WTC11 (cell line): ENCODE data around the gene THSD4. TPM values are rescaled to one million over a fixed set of nuclear protein-coding genes. Genes with fewer than 3 reads are reported as not detected.

Source experiments
- ATAC-seq: fragments of 200-7000 bp; cut with Tn5 transposase; 2 replicates; pipeline ENCODE4 v1.10.0; 2021; ENCODE audit warnings: mild to moderate bottlenecking, moderate library complexity
- CTCF ChIA-PET: fragments of 300-600 bp; sonication (Branson Sonifier 250); formaldehyde crosslinking; loops from one replicate; lab custom pipeline; 2021; ENCODE audit warnings: antibody characterized with exemption; lab: Charles Lee
- POLR2A ChIA-PET: fragments of 350-600 bp; sonication (Branson Sonifier 250); formaldehyde crosslinking; loops from one replicate; lab custom pipeline; 2021; ENCODE audit warnings: antibody characterized with exemption; lab: Charles Lee
- DNase-seq: peaks from one replicate; pipeline ENCODE4 v3.0.0; 2021; ENCODE audit warnings: low spot score
- H3K27ac Mint-ChIP-seq: 2 replicates; pipeline ENCODE4 v1.8.0; 2021; ENCODE audit warnings: mixed read lengths
- H3K27me3 Mint-ChIP-seq: 2 replicates; pipeline ENCODE4 v1.8.0; 2021; ENCODE audit warnings: low read depth, mild to moderate bottlenecking, moderate library complexity, mixed read lengths
- H3K36me3 Mint-ChIP-seq: 2 replicates; pipeline ENCODE4 v1.8.0; 2021; ENCODE audit warnings: mixed read lengths
- H3K4me1 Mint-ChIP-seq: 2 replicates; pipeline ENCODE4 v1.8.0; 2022; ENCODE audit warnings: mixed read lengths
- H3K4me3 Mint-ChIP-seq: 2 replicates; pipeline ENCODE4 v1.8.0; 2021; ENCODE audit warnings: mild to moderate bottlenecking, moderate library complexity, mixed read lengths
- H3K9me3 Mint-ChIP-seq: 2 replicates; pipeline ENCODE4 v1.8.0; 2021; ENCODE audit warnings: mixed read lengths
- AFF4 ChIP-seq: sonication (generic); formaldehyde crosslinking; IDR thresholded peaks from 2 replicates; pipeline ENCODE4 v1.8.1; 2023; ENCODE audit warnings: mild to moderate bottlenecking, missing genetic modification reagents, borderline replicate concordance
- ATF1 ChIP-seq: sonication (generic); formaldehyde crosslinking; IDR thresholded peaks from 2 replicates; pipeline ENCODE4 v1.8.1; 2023; ENCODE audit warnings: mild to moderate bottlenecking, moderate library complexity, missing genetic modification reagents
- CTCF ChIP-seq: fragments of 200-600 bp; IDR thresholded peaks from 2 replicates; pipeline ENCODE4 v1.8.0; 2022; ENCODE audit warnings: antibody characterized with exemption
- ELF4 ChIP-seq: sonication (generic); formaldehyde crosslinking; IDR thresholded peaks from 2 replicates; pipeline ENCODE4 v1.8.1; 2022; ENCODE audit warnings: low read depth, mild to moderate bottlenecking, moderate library complexity, missing genetic modification reagents
- GRHL2 ChIP-seq: fragments of 250-450 bp; sonication (Bioruptor Pico); IDR thresholded peaks from 2 replicates; pipeline ENCODE4 v1.8.0; 2022; ENCODE audit warnings: mild to moderate bottlenecking, moderate library complexity; ENCODE audit not compliant: insufficient replicate concordance, severe bottlenecking
- JAZF1 ChIP-seq: fragments of 250-450 bp; sonication (Bioruptor Pico); IDR thresholded peaks from 2 replicates; pipeline ENCODE4 v1.9.0; 2021; ENCODE audit warnings: moderate library complexity, mild to moderate bottlenecking, inconsistent platforms
- KAT7 ChIP-seq: sonication (generic); formaldehyde crosslinking; IDR thresholded peaks from 2 replicates; pipeline ENCODE4 v1.8.1; 2023; ENCODE audit warnings: missing genetic modification reagents, mild to moderate bottlenecking, borderline replicate concordance
- MYBL2 ChIP-seq: sonication (generic); formaldehyde crosslinking; IDR thresholded peaks from 2 replicates; pipeline ENCODE4 v1.8.1; 2023; ENCODE audit warnings: mild to moderate bottlenecking, moderate library complexity, missing genetic modification reagents
- NFE2L1 ChIP-seq: sonication (generic); formaldehyde crosslinking; IDR thresholded peaks from 2 replicates; pipeline ENCODE4 v1.8.1; 2023; ENCODE audit warnings: missing genetic modification reagents
- OVOL2 ChIP-seq: fragments of 250-450 bp; sonication (Bioruptor Pico); IDR thresholded peaks from 2 replicates; pipeline ENCODE4 v1.9.0; 2021; ENCODE audit warnings: mild to moderate bottlenecking, borderline replicate concordance
- TEAD1 ChIP-seq: sonication (generic); formaldehyde crosslinking; IDR thresholded peaks from 2 replicates; pipeline ENCODE4 v1.8.0; 2022; ENCODE audit warnings: mild to moderate bottlenecking, missing genetic modification reagents
- ZBTB21 ChIP-seq: sonication (generic); formaldehyde crosslinking; IDR thresholded peaks from 2 replicates; pipeline ENCODE4 v1.8.1; 2023; ENCODE audit warnings: mild to moderate bottlenecking, missing genetic modification reagents, borderline replicate concordance
- ZBTB43 ChIP-seq: sonication (generic); formaldehyde crosslinking; IDR thresholded peaks from 2 replicates; pipeline ENCODE4 v1.8.1; 2023; ENCODE audit warnings: mild to moderate bottlenecking, missing genetic modification reagents
- ZNF121 ChIP-seq: sonication (generic); formaldehyde crosslinking; IDR thresholded peaks from 2 replicates; pipeline ENCODE4 v1.8.0; 2023; ENCODE audit warnings: missing genetic modification reagents
- ZNF317 ChIP-seq: sonication (generic); formaldehyde crosslinking; IDR thresholded peaks from 2 replicates; pipeline ENCODE4 v1.8.1; 2023; ENCODE audit warnings: low read depth, mild to moderate bottlenecking, moderate library complexity, missing genetic modification reagents, borderline replicate concordance
- ZNF396 ChIP-seq: fragments of 250-450 bp; sonication (Bioruptor Pico); IDR thresholded peaks from 2 replicates; pipeline ENCODE4 v1.8.0; 2021; ENCODE audit warnings: mild to moderate bottlenecking, moderate library complexity, borderline replicate concordance
- total RNA-seq: library from RNA; stranded (reverse); gene quantifications from 3 replicates; pipeline ENCODE4 v1.2.3, GENCODE V29; 2021
- TF ChIP-seq, protein P1 (sequence below): fragments of 250-450 bp; sonication (Bioruptor Pico); IDR thresholded peaks from 2 replicates; pipeline ENCODE4 v1.8.0; 2021; ENCODE audit warnings: mild to moderate bottlenecking
- TF ChIP-seq, protein P2 (sequence below): sonication (generic); formaldehyde crosslinking; IDR thresholded peaks from 2 replicates; pipeline ENCODE4 v1.8.1; 2023; ENCODE audit warnings: mild to moderate bottlenecking, missing genetic modification reagents, moderate library complexity
- TF ChIP-seq, protein P3 (sequence below): sonication (generic); formaldehyde crosslinking; IDR thresholded peaks from 2 replicates; pipeline ENCODE4 v1.8.0; 2022; ENCODE audit warnings: mild to moderate bottlenecking, missing genetic modification reagents
- TF ChIP-seq, protein P4 (sequence below): fragments of 250-450 bp; sonication (Bioruptor Pico); IDR thresholded peaks from 2 replicates; pipeline ENCODE4 v1.9.0; 2021; ENCODE audit warnings: moderate library complexity, mild to moderate bottlenecking, inconsistent platforms, borderline replicate concordance

The THSD4 gene
- total RNA-seq, 1 experiment from 2014 or later, result 7.8 TPM

GRCh38 chr15:71152542-71152941 is 37.3 kb downstream of the THSD4 start (continued):
- TF ChIP-seq AFF4 (CRISPR knock-in tag) (no peak), GRHL2 (CRISPR knock-in tag) (no peak), TEAD1 (no peak), ELF4 (no peak)
- TF ChIP-seq, protein P1, sequence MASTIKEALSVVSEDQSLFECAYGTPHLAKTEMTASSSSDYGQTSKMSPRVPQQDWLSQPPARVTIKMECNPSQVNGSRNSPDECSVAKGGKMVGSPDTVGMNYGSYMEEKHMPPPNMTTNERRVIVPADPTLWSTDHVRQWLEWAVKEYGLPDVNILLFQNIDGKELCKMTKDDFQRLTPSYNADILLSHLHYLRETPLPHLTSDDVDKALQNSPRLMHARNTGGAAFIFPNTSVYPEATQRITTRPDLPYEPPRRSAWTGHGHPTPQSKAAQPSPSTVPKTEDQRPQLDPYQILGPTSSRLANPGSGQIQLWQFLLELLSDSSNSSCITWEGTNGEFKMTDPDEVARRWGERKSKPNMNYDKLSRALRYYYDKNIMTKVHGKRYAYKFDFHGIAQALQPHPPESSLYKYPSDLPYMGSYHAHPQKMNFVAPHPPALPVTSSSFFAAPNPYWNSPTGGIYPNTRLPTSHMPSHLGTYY (CRISPR knock-in tag), result no peak

- Mint-ChIP-seq H3K27me3 (no peaks in the 10 kb centered on the region), H3K27ac (no peak overlapping the region), H3K9me3 (no peaks in the 10 kb centered on the region), H3K4me1 (peaks cover 20% of the 10 kb centered on the region), H3K4me3 (no peak overlapping the region), H3K36me3 (no peaks in the 10 kb centered on the region; the same call in 1 of the 2 replicates)
- POLR2A ChIA-PET, result no interaction called here
- TF ChIP-seq MYBL2 (CRISPR knock-in tag) (no peak), ZBTB43 (no peak), JAZF1 (CRISPR knock-in tag) (no peak), ZBTB21 (CRISPR knock-in tag) (no peak), KAT7 (CRISPR knock-in tag) (no peak), ZNF121 (CRISPR knock-in tag) (no peak), ZNF396 (CRISPR knock-in tag) (no peak), ATF1 (CRISPR knock-in tag) (no peak)
- TF ChIP-seq, protein P2, sequence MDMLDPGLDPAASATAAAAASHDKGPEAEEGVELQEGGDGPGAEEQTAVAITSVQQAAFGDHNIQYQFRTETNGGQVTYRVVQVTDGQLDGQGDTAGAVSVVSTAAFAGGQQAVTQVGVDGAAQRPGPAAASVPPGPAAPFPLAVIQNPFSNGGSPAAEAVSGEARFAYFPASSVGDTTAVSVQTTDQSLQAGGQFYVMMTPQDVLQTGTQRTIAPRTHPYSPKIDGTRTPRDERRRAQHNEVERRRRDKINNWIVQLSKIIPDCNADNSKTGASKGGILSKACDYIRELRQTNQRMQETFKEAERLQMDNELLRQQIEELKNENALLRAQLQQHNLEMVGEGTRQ (CRISPR knock-in tag), result no peak
- TF ChIP-seq, protein P3, sequence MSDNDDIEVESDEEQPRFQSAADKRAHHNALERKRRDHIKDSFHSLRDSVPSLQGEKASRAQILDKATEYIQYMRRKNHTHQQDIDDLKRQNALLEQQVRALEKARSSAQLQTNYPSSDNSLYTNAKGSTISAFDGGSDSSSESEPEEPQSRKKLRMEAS, result no peak
- ATAC-seq (no peak), DNase-seq (no peak)
- CTCF ChIA-PET, result interaction anchor here (0.6 to 1.2 kb wide), 2 partner anchors 40 to 630 kb away, joined by 3 read pairs; no protein-coding TSS in a partner anchor
Measured at GRCh38 chr15:71153823-71154524, 38.7 kb downstream of the THSD4 start.

- POLR2A ChIA-PET, result no interaction called here
Measured at GRCh38 chr15:71154607-71155200, 39.4 kb downstream of the THSD4 start.

More at GRCh38 chr15:71154607-71155200, 39.4 kb downstream of the THSD4 start:
- ATAC-seq (no peak), DNase-seq (no peak)
- no peak overlapping the region for H3K4me3 Mint-ChIP-seq
- no peak overlapping the region for H3K27ac Mint-ChIP-seq
- CTCF ChIA-PET, result interaction anchor here (1.2 kb wide), 1 partner anchor 41 kb away, joined by 3 read pairs; no protein-coding TSS in a partner anchor
- H3K9me3 Mint-ChIP-seq, result no peaks in the 10 kb centered on the region
- TF ChIP-seq NFE2L1 (CRISPR knock-in tag) (no peak), ATF1 (CRISPR knock-in tag) (no peak), CTCF (no peak), OVOL2 (CRISPR knock-in tag) (no peak), ZNF317 (CRISPR knock-in tag) (no peak), KAT7 (CRISPR knock-in tag) (no peak)
- TF ChIP-seq, protein P4, sequence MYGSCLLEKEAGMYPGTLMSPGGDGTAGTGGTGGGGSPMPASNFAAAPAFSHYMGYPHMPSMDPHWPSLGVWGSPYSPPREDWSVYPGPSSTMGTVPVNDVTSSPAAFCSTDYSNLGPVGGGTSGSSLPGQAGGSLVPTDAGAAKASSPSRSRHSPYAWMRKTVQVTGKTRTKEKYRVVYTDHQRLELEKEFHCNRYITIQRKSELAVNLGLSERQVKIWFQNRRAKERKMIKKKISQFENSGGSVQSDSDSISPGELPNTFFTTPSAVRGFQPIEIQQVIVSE (CRISPR knock-in tag), result no peak
- H3K4me1 Mint-ChIP-seq, result peaks cover 17% of the 10 kb centered on the region
- no peaks in the 10 kb centered on the region for H3K27me3 Mint-ChIP-seq
- no peaks in the 10 kb centered on the region; the same call in 1 of the 2 replicates for H3K36me3 Mint-ChIP-seq
